GM11168 (cell line): Measurements from ENCODE around the gene TMEM120B.

Experiments
- in situ Hi-C: fragments of 300-500 bp; cut with MboI; formaldehyde crosslinking; loops from one replicate; pipeline ENCODE4 v1.12.0; 2022; ENCODE audit warnings: low sequenced_read_pairs; ENCODE audit not compliant: unreplicated experiment

TMEM120B gene

DNA sequence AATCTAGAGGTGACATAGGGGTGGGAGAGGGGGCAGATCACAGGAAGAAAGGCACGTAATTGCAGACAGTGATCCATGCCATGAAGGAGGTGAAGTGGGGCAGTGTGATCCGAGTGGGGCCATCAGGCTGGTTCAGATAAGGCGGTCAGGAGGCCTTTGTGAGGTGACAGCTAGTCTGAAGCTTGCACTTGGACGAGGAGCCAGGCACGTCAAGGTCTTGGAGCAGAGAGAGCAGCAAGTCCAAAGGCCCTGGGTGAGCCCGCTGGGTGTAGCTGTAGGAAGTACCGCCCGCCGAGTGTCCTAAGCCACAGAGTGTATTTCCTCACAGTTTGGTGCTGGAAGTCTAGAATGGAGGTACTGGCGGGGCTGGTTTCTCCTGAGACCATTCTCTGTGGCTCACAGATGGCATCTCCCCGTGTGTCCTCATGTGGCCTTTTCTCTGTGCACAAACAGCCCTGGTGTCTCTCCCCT lies 57.3 kb downstream of the TMEM120B start:
- in situ Hi-C loops, result loop anchor here (5.0 kb wide), 1 partner anchor 78 kb away; no protein-coding TSS in a partner anchor

DNA sequence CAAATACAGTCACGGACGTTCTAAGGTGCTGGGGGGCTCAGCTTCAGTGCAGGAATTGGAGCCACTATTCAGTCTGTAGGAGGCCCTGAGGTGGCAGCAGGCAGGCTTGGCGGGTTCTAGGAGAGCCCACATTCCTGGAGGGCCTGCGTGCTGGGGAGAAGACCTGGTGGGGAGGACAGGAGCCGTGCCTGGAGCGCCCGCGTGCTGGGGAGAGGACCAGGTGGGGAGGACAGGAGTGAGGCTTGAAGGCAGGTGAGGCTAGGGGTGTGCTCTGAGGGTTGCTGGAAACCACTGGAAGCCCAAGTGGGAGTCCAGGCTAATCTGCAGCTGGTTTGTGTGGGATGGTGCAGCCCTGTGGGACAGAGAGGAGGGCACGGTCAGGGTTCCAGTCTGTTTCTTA lies 57.8 kb downstream of the TMEM120B start:
- in situ Hi-C loops, result no loop called here

GRCh38 chr12:121770813-121771625 lies 58.5 kb downstream of the TMEM120B start:
- in situ Hi-C loops, result no loop called here

GRCh38 chr12:121773011-121773777 lies 60.6 kb downstream of the TMEM120B start:
- in situ Hi-C loops, result no loop called here

GRCh38 chr12:121774968-121775474 lies 62.5 kb downstream of the TMEM120B start:
- in situ Hi-C loops, result no loop called here

- in situ Hi-C loops, result no loop called here
Observed at GRCh38 chr12:121775501-121775900, 62.9 kb downstream of the TMEM120B start.

GRCh38 chr12:121776190-121777098 lies 63.9 kb downstream of the TMEM120B start:
- in situ Hi-C loops, result no loop called here

DNA sequence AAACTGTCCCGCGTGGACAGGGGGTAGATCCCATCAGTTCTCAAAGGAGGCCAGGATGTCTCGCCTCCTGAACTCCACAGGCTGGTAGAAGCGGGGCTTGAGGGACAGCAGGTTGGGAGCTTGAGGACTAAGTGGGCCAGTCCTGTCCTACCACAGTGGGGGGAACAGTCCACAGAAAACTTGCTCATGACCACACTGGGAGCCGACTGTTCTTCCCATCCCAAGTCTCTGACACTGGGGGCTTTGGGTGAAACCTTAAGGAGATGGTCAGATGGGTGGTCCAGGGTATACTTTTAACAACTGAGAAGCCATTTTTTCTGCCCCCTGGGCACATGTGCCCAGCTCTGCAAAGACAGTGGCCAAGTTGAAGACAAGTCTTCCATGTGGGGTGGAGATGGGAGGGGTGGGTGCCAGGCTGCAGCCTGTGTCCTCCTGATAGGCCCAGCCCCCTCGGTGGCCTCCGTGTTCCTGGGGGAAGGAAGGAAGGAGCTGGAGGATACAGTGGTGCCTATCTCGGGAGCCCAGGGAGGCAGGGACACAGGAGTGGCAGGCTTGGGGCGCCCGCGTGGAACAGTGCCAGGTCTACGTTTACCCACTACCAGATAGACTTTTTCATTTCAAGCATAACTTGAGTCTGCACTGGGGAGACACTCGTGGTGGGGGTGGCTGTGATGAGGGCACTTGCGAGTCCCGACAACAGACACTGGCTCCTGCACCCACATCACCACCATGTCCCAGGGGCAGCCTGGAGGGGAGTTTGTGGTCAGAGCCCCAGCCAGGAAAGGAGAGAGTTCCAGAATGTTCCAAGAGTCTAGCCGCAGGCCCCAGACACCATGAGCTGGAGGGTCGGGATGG lies 66.2 kb downstream of the TMEM120B start:
- in situ Hi-C loops, result no loop called here

DNA sequence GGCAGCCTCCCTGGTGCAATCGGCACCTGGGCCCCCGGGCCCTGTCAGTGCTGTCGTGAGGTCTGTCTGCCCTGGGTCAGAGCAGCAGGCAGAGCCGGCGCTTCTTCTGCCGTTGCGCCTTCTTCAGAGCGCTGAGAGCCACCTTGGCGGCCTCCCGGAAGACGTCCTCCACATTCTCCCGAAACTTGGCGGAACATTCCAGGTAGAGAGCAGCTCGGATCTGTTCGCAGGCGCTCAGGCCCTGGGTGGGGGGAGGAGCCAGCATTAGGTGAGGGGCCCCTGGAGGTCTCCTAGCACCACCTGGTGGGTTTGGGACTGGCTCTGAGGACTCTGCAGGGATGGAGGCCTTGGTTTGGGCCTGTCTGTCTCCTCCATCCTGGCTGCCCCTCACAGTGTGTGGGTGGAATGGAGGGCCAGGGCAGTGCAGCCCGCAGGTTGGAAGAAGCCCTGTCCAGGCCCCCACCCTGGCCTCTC lies 66.9 kb downstream of the TMEM120B start:
- in situ Hi-C loops, result no loop called here

DNA sequence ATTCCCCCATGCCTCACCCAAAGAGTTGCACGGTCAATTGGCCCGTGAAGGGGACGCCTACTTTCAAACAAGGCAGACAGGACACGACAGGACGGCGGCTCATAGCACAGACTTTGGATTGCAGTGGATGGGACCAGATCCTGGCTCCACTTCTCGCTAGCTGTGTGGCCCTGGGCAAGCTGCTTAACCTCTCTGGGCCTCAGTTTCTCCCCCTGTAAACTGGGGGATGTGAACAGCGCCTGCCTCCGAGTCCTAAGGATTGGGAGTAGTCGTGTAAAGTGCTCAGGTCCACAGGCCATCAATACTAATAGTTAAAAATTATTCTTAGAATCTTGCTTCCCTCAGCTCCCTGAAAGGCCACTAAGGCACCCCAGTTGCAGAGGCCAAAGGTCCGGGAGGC lies 67.9 kb downstream of the TMEM120B start:
- in situ Hi-C loops, result no loop called here

GRCh38 chr12:121781484-121781997 lies 69.0 kb downstream of the TMEM120B start:
- in situ Hi-C loops, result no loop called here

DNA sequence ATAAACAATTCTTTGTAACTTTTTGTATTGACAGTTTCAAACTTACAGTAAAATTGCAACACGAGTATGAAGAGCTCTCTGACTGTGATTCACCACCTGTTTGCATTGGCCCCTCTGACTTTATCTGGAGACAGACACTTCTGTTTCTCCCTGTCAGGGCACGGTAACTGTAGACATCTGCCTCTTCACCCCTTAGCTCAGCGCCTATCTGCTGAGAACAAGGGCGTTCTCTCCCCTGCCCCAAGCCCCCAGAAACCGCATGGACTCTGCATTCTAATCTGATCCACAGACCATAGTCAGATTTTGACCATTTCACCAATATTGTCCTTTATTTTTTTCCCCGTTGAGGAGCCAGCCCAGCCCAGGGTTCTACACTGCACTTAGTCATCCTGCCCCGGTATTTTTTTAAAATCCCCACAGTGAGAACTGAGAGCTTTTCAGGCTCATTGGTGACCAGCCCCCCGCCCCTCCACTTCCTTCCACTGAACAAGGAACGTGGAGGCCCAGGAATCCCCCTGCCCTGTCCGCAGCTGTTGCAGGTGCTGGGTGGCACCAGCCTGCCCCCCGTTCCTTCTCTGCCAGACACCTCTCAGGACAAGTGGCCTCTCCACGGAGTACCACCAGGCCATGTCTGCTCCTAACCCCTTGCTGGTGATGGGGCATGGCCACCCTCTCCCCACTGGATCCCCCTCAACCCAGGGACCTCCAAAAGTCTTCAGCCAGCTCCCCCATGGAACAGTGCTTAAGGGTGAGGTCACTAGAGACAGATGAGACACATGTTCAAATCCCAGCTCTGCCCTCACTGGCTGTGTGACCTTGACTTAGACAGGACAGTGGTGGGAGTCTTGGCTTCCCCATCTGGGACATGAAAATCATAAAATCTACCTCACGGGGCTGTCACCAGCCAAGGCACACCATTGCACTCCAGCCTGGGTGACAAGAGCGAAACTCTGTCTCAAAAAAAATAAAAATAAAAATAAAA lies 69.7 kb downstream of the TMEM120B start:
- in situ Hi-C loops, result no loop called here

- in situ Hi-C loops, result no loop called here
Observed at GRCh38 chr12:121783766-121784165, 71.2 kb downstream of the TMEM120B start.

DNA sequence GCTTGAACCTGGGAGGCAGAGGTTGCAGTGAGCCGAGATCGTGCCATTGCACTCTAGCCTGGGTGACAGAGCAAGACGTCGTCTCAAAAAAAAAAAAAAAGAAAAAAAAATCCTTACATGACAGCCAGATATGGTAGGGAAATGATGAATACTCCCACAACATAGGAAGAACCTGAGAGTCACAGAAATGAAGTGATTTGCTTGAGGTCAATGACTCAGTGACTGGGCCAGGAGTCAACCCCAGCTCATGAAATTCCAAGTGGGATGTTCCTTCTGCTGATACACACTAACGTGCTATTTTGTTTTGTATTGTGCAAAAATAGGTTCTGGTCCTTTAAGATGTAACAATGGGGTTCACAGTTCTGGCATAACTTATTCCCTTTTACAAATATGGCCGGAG lies 71.9 kb downstream of the TMEM120B start:
- in situ Hi-C loops, result no loop called here

DNA sequence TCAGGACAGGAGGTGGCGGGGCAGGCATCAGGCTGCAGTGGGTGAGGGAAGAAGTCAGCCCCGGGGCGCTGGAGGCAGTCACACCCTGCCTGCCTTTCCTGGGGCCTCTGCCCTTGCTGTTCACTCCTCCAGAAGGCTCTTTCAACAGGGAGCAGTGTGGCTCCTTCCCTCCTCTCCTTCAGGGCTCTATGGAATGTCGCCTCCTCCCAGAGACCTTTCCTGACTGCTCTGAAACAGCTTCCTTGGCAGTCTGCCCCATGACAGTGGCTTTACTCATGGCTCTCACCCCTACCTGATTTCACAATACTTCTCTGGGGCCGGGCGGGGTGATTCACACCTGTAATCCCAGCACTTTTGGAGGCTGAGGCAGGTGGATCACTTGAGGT lies 73.9 kb downstream of the TMEM120B start:
- in situ Hi-C loops, result no loop called here

GRCh38 chr12:121787063-121788025 lies 74.8 kb downstream of the TMEM120B start:
- in situ Hi-C loops, result no loop called here
